ENCODE measurements around the gene CDKN2C. TPM values are rescaled to one million over a fixed set of nuclear protein-coding genes. Genes with fewer than 3 reads are reported as not detected.

Gene CDKN2C
- total RNA-seq, 2 donors from 2014 or later = 10.3 to 12.6 TPM

DNA sequence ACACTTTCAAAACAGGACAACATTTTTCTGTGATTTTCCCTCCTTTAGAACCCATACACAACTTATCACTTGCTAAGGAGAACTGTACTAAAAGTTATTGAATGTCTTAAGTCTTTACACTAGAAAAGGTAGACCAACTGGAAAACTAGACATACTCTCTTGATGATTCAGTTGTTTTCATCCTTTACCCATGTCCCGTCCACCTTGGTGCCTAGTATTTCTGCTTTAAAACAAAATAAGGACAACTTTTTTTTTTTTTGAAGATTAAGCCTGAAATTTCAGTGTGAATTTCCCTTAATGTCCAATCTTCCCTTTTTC lies 4.5 kb downstream of the CDKN2C start:
- ATAC-seq (ENCODE audit: insufficient number of reproducible peaks, low FRiP score, low read depth) = no peak
- Histone ChIP-seq H3K27me3 (replicated peaks; ENCODE audit: insufficient read depth) (no peaks in the 10 kb centered on the region), H3K4me3 (no peak overlapping the region), H3K36me3 (no peaks in the 10 kb centered on the region), H3K27ac (peak overlapping the region in 1 of 2 donors; percentile 14), H3K9me3 (no peaks in the 10 kb centered on the region), H3K4me1 (ENCODE audit: control insufficient read depth in 1 of 2, low read depth in 2 of 2) (peaks cover 0 to 11% of the 10 kb centered on the region in 2 donors)
- TF ChIP-seq, protein P1, sequence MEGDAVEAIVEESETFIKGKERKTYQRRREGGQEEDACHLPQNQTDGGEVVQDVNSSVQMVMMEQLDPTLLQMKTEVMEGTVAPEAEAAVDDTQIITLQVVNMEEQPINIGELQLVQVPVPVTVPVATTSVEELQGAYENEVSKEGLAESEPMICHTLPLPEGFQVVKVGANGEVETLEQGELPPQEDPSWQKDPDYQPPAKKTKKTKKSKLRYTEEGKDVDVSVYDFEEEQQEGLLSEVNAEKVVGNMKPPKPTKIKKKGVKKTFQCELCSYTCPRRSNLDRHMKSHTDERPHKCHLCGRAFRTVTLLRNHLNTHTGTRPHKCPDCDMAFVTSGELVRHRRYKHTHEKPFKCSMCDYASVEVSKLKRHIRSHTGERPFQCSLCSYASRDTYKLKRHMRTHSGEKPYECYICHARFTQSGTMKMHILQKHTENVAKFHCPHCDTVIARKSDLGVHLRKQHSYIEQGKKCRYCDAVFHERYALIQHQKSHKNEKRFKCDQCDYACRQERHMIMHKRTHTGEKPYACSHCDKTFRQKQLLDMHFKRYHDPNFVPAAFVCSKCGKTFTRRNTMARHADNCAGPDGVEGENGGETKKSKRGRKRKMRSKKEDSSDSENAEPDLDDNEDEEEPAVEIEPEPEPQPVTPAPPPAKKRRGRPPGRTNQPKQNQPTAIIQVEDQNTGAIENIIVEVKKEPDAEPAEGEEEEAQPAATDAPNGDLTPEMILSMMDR (IDR thresholded peaks at IDR 0.05) = no peak
- DNase-seq (ENCODE audit: low spot score) = no peak

DNA sequence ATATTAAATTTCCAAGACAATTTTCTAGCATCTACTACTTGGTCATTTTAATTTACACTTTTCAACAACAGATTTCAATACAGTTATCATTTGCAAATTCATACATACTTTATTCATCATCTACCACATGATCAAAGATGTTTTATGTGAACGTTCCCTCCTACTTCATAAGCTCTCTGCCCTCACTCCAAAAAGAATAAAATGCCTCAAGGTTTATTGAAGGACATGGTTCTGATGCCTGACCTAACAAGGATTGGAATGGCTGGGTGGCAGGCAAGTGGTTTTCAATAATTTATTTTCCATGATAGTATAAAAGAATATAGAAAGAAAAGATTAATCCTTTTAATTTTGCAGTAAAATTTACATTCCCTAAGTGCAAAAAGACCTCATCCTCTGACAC lies 5.4 kb downstream of the CDKN2C start:
- no peak for DNase-seq (ENCODE audit: low spot score)
- H3K27me3 ChIP-seq (replicated peaks; ENCODE audit: insufficient read depth) = no peaks in the 10 kb centered on the region
- H3K27ac ChIP-seq = no peak overlapping the region
- TF ChIP-seq, protein P1 (IDR thresholded peaks at IDR 0.05) = no peak
- H3K4me3 ChIP-seq = no peak overlapping the region
- no peak for ATAC-seq (ENCODE audit: insufficient number of reproducible peaks, low FRiP score, low read depth)
- peaks cover 0 to 11% of the 10 kb centered on the region in 2 donors for H3K4me1 ChIP-seq (ENCODE audit: control insufficient read depth in 1 of 2, low read depth in 2 of 2)
- no peaks in the 10 kb centered on the region for H3K9me3 ChIP-seq
- H3K36me3 ChIP-seq = no peaks in the 10 kb centered on the region

DNA sequence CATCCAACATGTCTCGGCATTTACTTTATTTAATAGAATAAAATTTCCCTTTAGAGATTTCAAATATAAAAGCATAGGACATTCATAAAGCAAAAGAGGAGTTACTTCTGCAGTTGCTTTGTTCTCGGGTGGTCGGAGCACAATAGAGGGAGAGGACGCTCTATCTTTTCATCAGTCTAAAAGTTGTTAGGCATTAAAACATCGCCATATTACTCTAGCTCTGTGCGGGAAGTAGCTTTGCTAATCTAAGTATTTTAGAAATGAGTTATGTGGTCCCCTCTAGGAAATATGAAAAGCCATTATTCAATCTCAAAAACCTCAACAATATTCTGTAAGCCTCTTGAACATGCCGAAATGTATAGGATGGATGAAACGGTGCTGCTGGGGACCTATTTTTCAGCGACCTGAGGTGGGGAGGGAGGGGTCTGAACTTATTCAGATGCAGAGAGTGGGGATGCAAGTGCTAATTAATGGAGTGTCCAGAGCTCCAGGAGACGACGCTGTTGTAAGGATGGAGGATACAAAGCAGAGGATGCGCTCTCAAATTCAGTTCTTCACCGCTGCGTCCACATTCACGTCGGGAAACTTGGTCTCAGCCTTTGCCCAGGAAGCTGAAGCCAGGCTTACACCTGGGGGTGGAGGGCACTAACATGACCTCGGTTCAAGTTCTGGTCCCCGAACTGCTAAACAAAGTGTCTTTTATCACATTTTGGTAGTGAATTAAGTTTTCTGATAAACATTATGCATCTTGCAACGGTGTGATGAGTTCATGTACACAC lies 6.3 kb downstream of the CDKN2C start:
- peaks cover 0 to 11% of the 10 kb centered on the region in 2 donors for H3K4me1 ChIP-seq (ENCODE audit: control insufficient read depth in 1 of 2, low read depth in 2 of 2)
- no peaks in the 10 kb centered on the region for H3K9me3 ChIP-seq
- H3K4me3 ChIP-seq = peak overlapping the region; percentile 100
- H3K36me3 ChIP-seq = no peaks in the 10 kb centered on the region
- DNase-seq (ENCODE audit: low spot score) = no peak
- peak overlapping the region; percentile 96 to 97 for H3K27ac ChIP-seq
- TF ChIP-seq, protein P1 (IDR thresholded peaks at IDR 0.05) = no peak
- no peak for ATAC-seq (ENCODE audit: insufficient number of reproducible peaks, low FRiP score, low read depth)
- H3K27me3 ChIP-seq (replicated peaks; ENCODE audit: insufficient read depth) = no peaks in the 10 kb centered on the region

DNA sequence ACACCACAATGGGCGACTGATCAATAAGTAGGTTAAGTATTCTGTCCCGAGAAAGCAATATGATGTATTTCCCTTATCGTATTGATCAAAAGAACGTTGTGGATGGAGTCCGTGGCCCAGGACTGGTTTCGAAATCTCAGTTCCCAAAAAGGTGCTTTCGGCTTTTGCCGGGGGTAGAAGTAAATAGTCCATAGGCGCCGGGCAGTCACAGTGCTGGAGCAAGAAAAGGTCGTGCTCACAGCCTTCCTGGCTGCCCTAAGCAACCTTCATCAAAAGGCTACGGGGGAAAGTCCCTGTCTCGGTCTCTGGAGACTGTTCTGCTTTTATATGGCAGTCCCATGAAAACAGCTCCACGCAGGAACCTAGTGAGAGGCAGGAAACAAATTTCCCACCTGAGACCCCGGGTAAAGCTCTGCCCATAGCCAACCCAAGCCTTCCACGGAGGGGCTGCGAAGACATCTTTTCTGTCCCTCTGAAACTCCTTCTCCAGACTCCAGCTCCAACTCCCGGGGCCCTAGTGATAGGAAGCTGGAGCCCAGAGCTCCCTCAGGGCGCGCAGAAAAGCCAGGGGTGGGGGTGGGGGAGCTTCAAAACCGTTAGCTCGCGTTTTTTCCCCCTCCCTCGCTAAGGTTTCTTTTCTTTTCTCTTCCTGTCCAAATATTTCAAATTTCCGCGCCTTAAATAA lies 7.0 kb downstream of the CDKN2C start:
- no peaks in the 10 kb centered on the region for H3K36me3 ChIP-seq
- DNase-seq (ENCODE audit: low spot score) = no peak
- no peaks in the 10 kb centered on the region for H3K9me3 ChIP-seq
- no peaks in the 10 kb centered on the region for H3K27me3 ChIP-seq (replicated peaks; ENCODE audit: insufficient read depth)
- H3K4me3 ChIP-seq = peak overlapping the region; percentile 100
- TF ChIP-seq, protein P1 (IDR thresholded peaks at IDR 0.05) = no peak
- peak overlapping the region; percentile 96 to 97 for H3K27ac ChIP-seq
- no peak for ATAC-seq (ENCODE audit: insufficient number of reproducible peaks, low FRiP score, low read depth)
- peaks cover 0 to 11% of the 10 kb centered on the region in 2 donors for H3K4me1 ChIP-seq (ENCODE audit: control insufficient read depth in 1 of 2, low read depth in 2 of 2)

DNA sequence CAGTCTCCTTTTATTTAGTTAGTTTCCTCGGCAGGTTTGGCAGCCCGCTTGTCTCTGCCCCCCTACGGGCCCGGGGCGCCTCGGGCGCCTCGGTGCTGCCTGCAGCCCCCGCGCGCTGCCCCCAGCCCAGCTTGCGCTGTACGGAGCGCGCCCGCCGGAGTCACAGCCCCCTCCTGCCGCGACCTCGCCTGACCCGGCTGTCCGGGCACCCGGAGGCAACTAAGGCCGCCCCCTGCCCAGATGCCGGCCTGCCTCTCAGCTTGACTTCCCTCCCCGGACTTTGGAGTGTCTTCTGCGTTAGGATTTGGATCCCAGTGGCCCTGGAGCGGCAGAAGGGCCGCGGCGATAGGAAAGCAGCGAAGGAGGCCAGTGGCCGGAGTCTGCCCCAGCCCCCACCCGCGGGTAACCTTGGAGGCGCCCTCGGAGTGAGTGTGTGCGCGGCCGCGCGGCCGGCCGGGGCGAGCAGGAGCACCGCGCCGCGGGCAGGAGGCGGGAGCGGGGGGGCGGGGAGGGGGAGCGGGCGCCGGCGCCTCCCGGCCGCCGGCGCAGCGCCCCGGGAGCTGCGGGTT lies 7.6 kb downstream of the CDKN2C start:
- H3K36me3 ChIP-seq = no peaks in the 10 kb centered on the region
- ATAC-seq (ENCODE audit: insufficient number of reproducible peaks, low FRiP score, low read depth) (peak; percentile 31), DNase-seq (ENCODE audit: low spot score) (no peak)
- peaks cover 0 to 11% of the 10 kb centered on the region in 2 donors for H3K4me1 ChIP-seq (ENCODE audit: control insufficient read depth in 1 of 2, low read depth in 2 of 2)
- H3K4me3 ChIP-seq = peak overlapping the region; percentile 100
- H3K27me3 ChIP-seq (replicated peaks; ENCODE audit: insufficient read depth) = no peaks in the 10 kb centered on the region
- H3K27ac ChIP-seq = peak overlapping the region; percentile 96 to 97
- H3K9me3 ChIP-seq = no peaks in the 10 kb centered on the region
- TF ChIP-seq, protein P1 (IDR thresholded peaks at IDR 0.05) = no peak

All from thoracic aorta (tissue), 2 donors.